T-helper 22 cell (primary cell): ENCODE data around the gene CLEC16A.
"Not testable (repeated sequence)": the region's sequence is repeated elsewhere in the genome, so short reads cannot be mapped to it uniquely, and the experiment has no call there.

Source experiments
- DNase-seq: peaks from one replicate; pipeline ENCODE4 v3.0.0-alpha.2; 2020; ENCODE audit warnings: low read depth

The CLEC16A gene

DNA sequence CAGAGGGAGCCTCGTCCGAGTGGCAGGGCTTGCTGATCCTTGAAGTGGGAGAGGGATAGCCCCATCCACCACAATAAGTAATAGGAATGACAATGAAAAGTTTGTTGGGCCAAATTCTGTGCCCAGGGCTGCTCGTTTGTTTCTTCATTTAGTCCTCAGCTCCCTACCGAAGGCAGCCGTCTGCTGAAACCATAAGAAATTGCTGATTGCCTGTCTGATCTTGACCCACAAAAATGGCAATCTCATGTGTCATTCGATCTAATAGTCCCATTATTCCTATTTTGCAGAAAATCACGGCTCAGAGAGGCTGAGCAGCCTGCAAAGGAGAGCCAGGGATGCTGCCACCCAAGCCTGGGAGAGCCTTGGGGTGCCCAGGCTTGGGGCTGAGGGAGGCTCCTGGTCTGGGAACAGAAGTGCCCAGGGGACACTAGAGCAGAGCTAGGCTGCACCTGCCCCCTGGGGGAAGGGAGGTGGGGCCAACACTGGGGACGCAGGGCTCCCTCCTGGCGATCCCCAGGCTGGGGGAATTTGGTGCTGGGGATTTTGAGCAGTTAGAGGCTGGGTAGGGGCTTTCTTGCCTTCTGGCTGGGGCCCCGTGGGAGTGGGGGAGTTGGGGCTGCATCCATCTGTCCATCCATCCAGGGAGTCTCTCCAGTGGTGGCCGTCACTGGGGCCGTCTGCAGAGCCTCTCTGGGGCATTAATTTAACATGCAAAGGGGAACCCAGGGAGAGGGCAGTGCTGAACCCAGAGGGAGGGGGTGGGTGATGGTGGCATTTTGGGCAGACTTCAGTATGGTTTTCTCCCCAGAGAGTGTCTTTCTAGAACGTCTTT, 258.1 kb downstream of the CLEC16A start:
- no peak for DNase-seq

DNA sequence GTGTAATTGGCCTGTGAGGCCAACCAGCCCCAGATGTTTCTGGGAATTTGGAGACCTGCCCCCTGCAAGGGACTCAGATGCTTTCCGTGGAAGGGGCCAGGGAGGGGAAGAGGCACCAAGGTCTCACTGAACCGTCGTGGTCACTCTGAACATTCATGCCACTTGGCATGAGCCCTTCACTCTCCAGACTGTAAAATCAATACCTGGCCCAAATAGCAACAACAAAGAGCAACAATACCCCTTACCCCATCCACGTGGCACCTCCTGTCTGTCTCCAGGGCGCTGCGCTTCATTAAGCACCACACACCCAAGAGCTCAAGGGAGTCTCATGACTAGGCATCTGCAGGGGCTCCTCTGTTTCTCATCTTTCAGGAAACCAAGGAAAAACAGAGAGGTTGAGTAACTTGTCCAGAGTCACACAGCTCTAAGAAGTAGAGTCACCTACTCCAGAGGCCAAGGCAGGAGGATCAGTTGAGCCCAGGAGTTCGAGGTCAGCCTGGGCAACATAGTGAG, 258.8 kb downstream of the CLEC16A start:
- DNase-seq = no peak

DNA sequence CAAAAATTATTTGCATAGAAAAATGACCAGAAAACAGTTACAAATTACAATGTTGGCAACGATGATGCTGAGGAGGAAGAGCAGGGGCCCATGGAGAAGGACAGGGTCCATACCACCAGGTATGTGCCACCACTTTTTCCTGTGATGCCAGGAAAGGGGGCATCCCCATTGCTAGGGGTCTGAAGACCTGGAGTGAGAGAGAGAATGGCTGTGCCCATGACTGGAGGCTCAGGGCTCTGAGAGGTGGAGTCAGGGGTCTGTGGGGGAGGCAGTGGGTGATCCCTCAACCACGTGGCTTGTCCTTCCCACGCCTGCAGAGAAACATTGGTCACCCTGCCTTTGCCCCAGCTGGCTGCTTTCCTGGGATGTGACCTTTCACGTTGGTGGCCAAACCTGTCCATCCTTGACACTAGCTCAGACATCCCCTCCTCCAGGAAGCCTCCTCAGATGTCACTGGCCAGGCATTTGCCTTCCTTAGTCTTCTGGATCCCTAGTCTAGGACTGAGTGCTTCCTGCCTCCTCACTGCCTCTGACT, 260.2 kb downstream of the CLEC16A start:
- DNase-seq = no peak

DNA sequence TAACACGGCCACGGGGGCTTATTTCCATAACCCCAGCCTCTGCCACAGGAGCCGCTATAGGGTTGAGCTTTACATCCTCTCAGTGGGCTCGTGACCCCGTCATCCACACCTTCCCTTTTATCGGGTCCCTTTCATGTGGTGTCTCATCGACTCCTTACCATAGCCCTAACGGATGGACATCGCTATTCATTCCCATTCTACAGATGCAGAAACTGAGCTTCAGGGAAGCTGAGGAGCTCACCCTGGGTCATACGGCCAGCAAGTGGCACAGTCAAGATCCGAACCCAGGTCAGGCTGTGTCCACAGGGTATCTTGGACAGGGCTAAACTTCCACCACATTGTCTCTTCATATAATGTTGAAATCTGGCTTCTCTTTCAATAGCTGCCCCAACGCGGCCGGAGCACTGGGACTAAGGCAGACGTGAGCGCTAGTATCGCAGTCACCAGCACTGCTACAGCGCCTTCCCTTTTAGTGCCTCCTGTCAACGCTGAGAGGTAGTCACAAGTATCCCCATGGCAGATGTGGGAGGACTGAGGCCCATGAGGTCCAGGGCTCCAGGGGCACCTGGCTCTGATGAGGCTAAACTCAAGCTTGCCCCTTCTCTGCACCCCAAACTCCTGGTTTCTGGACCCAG, 260.8 kb downstream of the CLEC16A start:
- no peak for DNase-seq

DNA sequence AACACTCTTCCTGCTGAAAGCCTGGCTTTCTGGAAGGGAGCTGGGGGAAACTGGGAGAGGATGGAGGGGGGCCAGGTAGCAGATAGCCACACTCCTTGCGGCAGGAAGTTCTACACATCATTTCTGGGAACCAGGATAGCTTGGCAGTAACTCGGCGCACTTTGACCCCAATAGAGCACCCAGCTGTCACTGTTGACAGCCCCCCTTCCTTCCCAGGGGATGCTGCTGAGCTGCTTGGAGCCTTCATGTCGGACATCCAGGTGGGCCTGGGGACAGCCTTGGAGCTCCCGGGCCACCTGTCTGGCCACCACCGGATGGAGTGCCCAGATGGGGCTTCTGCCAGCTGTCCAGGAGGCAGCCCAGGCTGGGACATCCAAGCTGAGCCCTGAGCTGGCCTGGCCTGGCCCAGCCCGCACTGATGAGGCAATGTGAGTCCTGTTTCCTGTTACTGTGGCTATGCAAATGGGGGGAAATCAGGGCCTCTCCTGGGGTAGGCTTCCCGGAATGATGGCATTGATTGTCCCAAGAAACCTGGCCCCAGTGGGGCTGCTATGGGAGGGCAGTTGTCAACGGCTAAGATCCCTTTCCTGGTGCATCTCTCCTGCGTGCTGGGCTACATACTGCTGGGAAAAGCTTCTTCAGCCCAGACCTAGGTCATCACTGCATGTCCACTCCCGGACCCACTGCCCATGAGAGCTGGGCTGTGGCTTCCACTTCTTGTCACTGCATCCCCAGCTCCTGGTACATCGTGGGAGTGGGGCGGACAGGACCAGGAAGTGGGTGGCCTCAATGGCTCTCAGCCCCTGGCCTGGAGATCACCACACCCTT, 261.6 kb downstream of the CLEC16A start:
- no peak for DNase-seq

DNA sequence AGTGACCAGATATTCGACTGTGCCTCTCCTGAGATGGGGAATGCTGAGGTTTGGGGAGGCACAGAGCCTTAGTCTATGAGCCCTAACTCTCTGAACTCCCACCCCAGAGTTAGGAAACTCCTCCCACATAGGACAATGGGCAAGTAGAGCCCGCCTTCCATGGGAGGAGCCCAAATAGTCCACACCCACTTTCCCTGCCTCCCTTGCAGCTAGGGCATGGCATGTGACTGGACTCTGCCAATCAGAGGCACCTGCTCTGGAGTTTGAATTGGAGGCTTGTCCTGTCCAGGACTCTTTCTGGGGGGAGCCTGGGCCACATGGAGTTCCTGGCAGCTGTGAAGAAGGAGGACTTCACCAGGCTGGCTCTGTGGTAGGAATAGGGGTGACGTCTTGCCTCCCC, 263.3 kb downstream of the CLEC16A start:
- DNase-seq = no peak

DNA sequence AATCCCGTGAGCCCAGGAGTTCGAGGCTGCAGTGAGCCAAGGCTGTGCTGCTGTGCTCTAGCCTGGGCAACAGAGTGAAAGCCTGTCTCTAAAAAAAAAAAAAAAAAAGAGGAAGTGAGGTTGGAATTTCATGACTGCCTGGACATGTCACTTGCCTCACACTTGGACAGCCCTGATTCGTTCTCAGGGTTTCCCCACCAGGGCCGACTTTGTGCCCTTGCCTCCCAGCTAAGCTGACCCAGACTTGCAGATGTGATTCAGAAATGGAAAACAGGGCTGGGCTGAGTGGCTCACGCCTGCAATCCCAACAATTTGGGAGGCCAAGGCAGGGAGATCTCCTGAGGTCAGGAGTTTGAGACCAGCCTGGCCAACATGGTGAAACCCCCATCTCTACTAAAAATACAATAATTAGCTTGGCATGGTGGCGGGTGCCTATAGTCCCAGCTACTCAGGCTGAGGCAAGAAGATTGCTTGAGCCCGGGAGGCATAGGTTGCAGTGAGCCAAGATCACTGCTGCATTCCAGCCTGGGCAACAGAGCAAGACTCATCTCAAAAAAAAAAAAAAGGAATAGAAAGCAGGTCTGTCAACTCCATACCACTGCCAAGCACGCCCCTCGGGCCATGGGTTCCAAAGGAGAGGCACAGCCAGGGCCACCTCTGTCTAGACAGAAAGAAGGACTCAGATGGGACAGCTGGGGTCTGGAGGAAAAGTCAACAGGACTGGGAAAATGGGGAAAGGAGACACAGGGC, 264.7 kb downstream of the CLEC16A start:
- DNase-seq = no peak

DNA sequence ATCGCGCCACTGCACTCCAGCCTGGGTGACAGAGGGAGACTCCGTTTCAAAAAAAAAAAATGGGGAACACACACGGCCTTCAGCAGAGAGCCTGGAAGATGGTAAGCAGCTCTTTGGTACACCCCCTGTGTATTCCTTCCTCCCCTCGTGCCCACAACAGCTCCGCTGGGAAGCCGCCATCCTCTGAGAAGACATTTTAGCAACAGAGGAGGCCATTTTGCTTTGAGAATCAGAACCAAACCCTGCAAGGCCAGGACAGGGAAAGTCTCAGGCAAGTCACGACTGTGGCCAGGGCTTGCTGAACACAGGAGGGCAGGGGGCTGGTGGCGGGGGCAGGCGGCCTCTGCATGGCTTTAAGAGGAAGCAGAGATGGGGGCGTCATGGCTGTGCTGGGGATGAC, 265.9 kb downstream of the CLEC16A start:
- no peak for DNase-seq

DNA sequence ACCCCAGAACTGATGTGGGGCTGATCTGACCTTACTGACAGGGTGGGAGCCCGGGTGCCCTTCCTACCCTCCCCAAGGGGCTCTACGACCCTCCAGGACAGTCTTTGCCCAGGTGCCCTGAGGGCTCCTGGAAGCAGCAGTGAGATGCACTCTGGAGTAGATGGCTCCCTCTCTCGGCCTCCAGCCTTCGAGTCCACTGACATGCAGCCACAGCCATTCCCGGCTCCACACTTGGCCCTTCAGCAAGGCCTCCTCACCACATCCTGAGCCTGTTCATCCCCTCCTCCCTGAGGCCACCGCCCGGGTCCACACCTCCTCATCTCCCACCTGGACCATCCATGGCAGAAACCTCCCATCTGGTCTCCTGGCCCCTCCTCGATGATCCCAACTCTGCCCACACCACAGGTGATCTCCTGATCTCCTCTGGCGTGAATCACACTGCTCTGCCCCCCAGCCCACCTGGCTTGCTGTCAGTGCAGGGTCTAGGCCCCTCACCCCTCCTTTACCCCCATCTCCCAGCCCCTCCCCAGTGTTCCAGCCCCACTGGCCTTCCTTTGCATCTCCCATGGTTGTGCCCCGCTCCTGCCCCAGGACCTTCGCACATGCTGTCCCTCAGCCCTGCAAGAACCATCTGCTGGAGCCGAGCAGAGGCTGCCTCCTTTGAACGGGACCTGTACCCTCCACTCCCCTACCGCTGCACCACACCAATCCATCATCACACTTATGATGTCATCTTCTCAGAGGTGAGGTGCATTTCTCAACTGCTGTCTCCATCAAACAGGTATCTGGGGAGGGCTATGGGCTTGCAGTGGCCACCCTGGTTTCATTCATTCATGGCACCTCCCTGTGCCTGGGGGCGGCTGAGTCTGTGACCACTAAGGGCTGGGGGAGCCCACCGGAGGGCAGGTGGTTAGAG, 267.0 kb downstream of the CLEC16A start:
- no peak for DNase-seq

DNA sequence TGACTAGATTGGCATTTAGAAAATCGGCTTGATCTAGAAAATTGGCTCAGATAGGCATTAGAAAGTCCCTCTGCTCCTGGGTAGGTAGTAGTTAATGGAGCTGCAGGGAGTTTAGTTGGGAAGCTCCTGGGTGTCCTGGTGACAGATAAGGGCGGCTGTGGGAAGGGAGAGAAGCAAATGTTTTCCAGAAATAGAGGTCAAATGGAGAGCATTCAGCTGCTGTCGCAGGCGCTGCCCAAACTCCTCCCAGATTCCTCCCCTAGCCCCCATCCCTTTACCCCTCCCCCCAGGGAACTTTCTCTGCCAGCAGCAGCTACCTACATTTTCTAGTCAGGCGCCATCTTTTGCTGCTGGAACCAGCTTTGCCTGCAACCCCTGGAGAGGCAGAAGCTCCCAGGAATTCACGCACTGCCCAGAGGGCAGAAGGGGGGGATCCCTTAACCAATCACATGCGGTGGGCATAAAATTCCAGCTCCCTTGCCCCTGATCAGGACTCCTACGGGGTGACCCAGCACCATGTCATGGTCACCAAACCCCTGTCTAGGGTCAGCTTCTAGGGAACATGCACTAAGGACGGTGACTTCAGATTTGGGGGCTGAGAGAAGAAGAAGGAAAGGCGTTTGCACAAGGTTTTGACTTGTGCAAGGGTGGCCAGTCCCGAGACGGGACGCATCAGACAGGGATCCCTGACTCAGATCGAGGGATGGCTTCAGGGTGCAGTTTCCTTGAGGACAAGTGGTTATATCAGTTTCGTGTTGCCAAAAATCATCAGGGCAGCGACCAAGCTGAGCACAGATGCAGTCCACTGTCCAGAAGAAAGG, 267.8 kb downstream of the CLEC16A start:
- no peak for DNase-seq

DNA sequence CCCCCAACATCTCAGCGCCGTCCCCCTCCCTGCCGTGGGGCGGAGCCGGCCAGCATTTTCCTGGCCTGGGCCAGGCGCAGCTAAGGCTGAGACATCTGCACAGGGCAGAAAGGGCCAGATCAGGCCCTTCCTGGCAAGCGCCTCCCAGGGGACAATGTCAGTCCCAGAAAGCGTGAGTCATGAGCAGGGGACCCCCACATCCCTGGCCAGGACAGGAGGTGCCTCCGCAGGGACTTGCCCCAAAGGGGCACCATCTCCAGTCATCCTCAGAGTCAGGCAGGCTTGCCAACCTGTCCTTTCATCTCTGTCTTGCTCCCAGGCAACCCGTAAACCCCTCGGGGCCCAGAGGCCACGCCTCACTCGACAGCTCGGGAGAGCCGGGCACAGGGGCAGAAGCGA, 268.4 kb downstream of the CLEC16A start:
- DNase-seq = no peak

DNA sequence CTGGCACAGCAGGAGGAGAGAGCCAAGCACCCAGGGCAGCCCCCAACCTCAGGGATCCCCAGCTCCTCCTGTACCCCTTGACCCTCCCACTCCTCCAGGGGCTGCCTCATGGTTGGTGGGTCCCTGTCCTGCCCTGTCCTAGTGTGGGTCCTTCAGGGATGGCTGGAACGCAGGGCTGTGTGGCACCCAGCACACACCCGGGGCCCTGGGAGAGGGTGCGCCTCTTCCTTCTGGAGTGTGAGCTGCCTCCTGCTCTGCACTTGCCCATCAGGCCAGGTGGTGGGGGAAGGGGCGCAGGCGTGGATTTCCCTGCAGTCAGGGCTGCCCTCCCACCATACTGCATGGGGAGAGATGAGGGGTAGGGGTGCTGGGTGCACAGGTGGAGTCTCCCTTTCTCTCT, 269.0 kb downstream of the CLEC16A start:
- DNase-seq = no peak

DNA sequence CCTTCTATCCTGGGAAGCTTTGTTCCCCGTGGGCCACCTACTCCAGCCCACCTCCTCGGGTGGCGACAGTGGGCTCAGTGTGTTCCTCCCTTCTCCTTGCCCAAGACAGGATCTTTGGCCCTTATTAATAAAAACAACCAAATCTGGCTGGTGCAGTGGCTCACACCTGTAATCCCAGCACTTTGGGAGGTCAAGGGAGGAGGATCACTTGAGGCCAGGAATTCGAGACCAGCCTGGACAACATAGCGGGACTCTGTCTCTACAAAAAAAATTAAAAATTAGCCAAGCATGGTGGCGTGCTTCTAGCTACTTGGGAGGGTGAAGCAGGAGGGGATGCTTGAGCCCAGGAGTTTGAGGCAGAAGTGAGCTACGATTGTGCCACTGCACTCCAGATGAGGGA, 269.4 kb downstream of the CLEC16A start:
- no peak for DNase-seq

DNA sequence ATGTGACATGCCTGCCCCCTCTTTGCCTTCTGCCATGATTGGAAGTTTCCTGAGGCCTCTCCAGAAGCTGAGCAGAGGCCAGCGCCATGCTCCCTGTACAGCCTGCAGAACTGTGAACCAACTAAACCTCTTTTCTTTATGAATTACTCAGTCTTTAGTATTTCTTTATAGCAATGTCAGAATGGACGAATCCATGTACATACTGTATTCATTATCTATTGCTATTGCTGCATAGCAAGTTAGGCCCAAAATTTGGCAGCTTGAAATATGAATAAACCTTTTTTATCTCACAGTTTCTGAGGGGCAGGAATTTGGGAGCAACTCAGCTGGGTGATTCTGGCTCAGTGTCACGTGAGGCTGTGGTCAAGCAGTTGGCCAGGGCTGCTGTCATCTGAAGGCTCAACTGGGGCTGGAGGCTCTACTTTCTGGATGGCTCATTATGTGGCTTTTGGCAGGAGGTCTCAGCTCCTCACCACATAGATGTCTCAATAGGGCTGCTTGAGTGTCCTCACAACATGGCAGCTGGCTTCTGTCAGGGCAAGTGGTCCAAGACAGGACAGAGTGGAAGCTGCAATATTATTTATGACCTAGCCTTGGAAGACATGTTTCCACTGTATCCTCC, 271.7 kb downstream of the CLEC16A start:
- no peak for DNase-seq

DNA sequence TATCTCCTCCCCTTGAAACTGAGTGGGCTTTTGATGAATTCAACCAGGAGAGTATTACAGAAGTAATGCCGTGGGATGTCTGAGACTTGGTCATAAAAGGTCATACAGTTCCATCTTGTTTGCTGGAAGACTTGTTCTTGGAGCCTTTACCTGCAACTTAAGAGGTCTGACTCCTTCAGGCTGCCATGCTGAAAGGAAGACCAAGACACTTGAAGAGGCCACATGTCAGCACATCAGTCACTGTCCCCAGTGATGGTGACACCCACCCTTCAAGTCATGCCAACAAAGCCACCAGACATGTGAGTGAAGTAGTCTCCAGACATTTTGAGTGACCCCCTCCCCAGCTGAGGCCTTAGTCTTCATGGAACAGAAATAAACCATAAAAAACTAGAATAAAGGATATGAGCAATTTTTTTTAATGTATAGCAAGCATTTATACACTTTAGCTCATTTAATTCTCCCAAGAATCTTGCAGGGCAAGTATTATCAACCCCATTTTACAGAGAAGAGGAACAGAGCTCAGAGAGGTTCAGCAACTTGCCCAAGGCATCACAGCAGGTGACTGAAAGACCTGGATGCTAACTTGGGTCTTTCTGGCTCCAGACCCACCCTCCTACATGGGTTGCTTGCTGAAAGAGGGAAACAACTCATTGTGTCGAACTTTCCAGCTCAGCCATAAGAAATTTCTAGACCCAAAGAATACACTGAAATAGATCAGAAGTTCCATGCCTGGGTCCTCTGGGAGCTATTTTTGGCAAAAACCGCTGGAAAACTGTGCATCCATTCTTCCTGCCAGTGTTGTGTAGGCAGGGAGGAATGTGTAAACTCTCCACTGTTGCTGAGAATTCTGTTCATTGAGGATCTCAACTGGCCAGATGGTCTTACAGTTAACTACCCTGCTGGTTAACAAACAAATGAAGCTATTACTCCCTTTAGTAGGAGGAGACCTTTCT, 273.6 kb downstream of the CLEC16A start:
- DNase-seq = no peak

DNA sequence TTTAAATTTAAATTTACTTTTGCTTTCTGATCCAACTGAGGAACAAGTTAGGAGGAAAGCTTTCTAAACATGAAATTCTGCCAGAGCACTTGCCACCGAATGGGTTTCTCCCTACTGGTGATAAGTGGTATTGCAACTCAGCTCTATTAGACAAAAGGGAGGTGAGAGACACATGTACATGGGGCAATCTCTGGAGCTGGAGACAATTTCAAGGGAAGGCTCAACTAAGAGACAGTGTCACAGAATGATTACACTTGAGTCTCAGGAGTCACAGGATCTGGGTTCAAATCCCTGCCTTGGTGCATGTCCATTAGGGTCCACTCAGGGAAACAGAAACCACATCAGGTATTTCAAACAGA, 274.2 kb downstream of the CLEC16A start:
- no peak for DNase-seq

DNA sequence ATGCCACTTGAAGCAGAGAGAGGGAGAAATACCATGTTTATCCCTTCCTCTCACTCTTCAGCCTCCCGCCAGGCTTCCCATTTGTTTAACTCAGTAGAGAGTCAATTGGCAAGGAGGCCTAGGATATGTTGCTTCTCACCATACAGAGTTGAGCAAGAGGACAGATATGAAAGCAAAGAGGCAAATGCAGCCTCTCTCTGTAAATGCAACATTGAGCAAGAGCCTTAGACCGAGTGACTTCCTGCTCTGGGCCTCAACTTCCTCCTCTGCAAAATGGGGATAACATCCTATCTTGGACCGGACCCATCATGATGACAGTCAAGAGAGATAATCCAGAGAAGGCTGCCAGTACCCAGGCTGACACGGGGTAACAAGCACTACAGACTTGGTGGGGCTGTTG, 274.8 kb downstream of the CLEC16A start:
- no peak for DNase-seq

DNA sequence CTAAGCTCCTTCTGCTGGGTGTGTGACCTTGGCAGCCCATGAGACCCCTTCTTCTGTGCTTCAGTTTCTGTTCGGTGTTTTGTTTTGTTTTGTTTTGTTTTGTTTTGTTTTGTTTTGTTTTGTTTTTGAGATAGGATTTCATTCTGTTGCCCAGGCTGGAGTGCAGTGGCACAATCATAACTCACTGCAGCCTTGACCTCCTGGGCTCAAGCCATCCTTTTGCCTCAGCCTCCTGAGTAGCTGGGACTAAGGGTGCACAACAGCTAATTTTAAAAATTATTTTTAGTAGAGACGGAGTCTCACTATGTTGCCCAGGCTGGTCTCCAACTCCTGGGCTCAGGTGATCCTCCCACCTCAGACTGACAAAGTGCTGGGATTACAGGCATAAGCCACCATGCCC, 276.1 kb downstream of the CLEC16A start:
- not testable (repeated sequence) for DNase-seq
